Right lobe of liver (tissue), 6 donors: ENCODE measurements around the gene CIB2. TPM values are rescaled to one million over a fixed set of nuclear protein-coding genes. Genes with fewer than 3 reads are reported as not detected.

Experiments used
- ATAC-seq, 4 donors: fragments of 200-7000 bp; cut with Tn5 transposase; one replicate each; pipeline ENCODE4 v1.9.1; 2020; ENCODE audit warnings: mild to moderate bottlenecking in 4 of 4, moderate library complexity in 4 of 4
- DNase-seq, 3 donors: peaks; one replicate each; pipeline ENCODE4 v3.0.0-alpha.2; 2020
- H3K27ac ChIP-seq, 3 donors: fragments of 200-600 bp; one replicate each; pipeline ENCODE4 v1.8.0; 2022
- H3K27me3 ChIP-seq, 2 donors: fragments of 200-600 bp; one replicate each; pipeline ENCODE4 v1.8.0; 2022
- H3K36me3 ChIP-seq, 4 donors: fragments of 200-600 bp; sonication (generic) in 1 of 4; one replicate each; pipeline versions ENCODE4 v1.5.1 to v1.8.0; 2017 to 2022; ENCODE audit warnings: control low read depth in 1 of 4
- H3K4me1 ChIP-seq, 4 donors: fragments of 200-600 bp; sonication (generic) in 1 of 4; one replicate each; pipeline versions ENCODE4 v1.5.1 to v1.8.0; 2017 to 2022; ENCODE audit warnings: control low read depth in 1 of 4
- H3K4me3 ChIP-seq, 3 donors: fragments of 200-600 bp; one replicate each; pipeline ENCODE4 v1.8.0; 2022
- H3K9me3 ChIP-seq, 4 donors: fragments of 200-600 bp; sonication (generic) in 1 of 4; one replicate each; pipeline versions ENCODE4 v1.5.1 to v1.8.0; 2017 to 2022; ENCODE audit warnings: control low read depth in 1 of 4
- POLR2A ChIP-seq: fragments of 450-650 bp; IDR thresholded peaks from one replicate; pipeline ENCODE4 v1.6.1; 2017; ENCODE audit warnings: antibody characterized with exemption, mild to moderate bottlenecking
- WGBS: methylation state at CpG from one replicate; pipeline ENCODE4 v1.1.6; 2018; ENCODE audit warnings: low coverage, low lambda C conversion rate; ENCODE audit not compliant: insufficient coverage; ENCODE audit errors: missing lambda C conversion rate; 5-methylcytosine and 5-hydroxymethylcytosine counted together
- intact Hi-C, 2 donors: fragments of 100-400 bp; cut with DNase I; formaldehyde crosslinking; loops; one replicate each; pipeline versions ENCODE4 v1.11.2 to v1.14.1; 2022
- total RNA-seq, 6 experiments: library from RNA; depleted of rRNA in 2 of 6; stranded (reverse); fragments of >200 nt in 2 of 6; fragmentation: NEBNext Ultra II Directional in 3 of 6; extraction: Animal tissue kit (Norgen Biotek cat#: 25700) in 3 of 6; gene quantifications; one replicate each; pipeline versions ENCODE4 v1.1.0 to v1.2.4, GENCODE V29; 2016 to 2023
- TF ChIP-seq, protein P1 (sequence below), 4 donors: fragments of 200-600 bp in 3 of 4; fragments of 450-650 bp in 1 of 4; IDR thresholded peaks; one replicate each; pipeline versions ENCODE4 v1.5.1 to v1.8.0; 2016 to 2022; ENCODE audit warnings: antibody characterized with exemption in 4 of 4, mild to moderate bottlenecking in 2 of 4
- donor health status: DM: no; HTN: yes; CAD: no.
- donor health status: DM: no; HTN: no; CAD: no.
- donor health status: DM: no; HTN: no; CAD: no.
- donor health status: DM: no; HTN: yes; CAD: no.
- donor health status: DM: no; HTN: yes; CAD: no.

The CIB2 gene
- total RNA-seq, 6 experiments from 2014 or later = 0.22 to 1.3 (median 0.74) TPM; not detected in 1

DNA sequence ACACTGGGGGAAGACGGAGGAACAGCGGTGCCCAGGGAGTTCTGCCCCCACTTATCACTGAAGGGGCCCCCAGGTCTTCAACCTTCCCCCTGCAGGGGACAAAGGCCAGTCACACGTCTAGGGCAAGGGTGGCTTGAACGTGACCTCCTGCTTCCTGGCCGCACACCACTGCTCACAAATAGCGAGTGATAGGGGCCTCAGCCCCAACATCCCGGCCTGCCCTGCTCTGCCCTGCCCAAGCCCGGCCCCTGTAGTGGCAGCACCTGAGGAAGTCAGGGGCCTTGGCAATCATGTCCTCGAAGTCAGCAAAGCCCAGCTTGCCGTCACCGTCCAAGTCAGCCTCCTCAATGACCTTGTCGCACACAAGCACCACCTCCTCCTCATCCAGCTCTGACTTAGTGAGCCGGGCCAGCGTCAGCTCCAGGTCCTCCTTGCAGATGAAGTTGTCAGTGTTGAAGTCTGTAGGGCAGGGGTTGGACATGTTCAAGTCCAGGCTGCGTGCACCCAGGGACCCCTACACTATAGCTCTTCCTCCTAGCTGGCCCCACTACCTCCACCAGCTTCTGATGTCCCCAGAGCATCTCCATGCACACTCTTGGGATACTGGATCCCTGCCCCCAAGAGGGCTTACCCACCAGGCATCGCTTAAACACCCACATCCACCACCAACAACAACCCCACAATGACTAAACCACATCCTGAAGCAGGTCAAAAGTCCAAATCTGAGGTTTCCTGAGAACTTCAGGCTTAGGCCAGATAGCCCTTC is 25.6 kb downstream of the CIB2 start:
- Histone ChIP-seq H3K27me3 (no peaks in the 10 kb centered on the region), H3K36me3 (no peaks in the 10 kb centered on the region), H3K4me1 (no peaks in the 10 kb centered on the region), H3K9me3 (no peaks in the 10 kb centered on the region), H3K4me3 (no peak overlapping the region), H3K27ac (no peak overlapping the region)
- ATAC-seq (no peak), DNase-seq (peak in 2 of 3 donors; percentile 8 to 31)
- no peak for TF ChIP-seq POLR2A
- TF ChIP-seq, protein P1, sequence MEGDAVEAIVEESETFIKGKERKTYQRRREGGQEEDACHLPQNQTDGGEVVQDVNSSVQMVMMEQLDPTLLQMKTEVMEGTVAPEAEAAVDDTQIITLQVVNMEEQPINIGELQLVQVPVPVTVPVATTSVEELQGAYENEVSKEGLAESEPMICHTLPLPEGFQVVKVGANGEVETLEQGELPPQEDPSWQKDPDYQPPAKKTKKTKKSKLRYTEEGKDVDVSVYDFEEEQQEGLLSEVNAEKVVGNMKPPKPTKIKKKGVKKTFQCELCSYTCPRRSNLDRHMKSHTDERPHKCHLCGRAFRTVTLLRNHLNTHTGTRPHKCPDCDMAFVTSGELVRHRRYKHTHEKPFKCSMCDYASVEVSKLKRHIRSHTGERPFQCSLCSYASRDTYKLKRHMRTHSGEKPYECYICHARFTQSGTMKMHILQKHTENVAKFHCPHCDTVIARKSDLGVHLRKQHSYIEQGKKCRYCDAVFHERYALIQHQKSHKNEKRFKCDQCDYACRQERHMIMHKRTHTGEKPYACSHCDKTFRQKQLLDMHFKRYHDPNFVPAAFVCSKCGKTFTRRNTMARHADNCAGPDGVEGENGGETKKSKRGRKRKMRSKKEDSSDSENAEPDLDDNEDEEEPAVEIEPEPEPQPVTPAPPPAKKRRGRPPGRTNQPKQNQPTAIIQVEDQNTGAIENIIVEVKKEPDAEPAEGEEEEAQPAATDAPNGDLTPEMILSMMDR (IDR thresholded peaks at IDR 0.05) = no peak
- 60% methylated on average over 6 of the region's 16 CpGs for WGBS
- intact Hi-C loops = loop anchor here (5.0 to 10.0 kb wide), 2 partner anchors 111 to 143 kb away; no protein-coding TSS in a partner anchor

DNA sequence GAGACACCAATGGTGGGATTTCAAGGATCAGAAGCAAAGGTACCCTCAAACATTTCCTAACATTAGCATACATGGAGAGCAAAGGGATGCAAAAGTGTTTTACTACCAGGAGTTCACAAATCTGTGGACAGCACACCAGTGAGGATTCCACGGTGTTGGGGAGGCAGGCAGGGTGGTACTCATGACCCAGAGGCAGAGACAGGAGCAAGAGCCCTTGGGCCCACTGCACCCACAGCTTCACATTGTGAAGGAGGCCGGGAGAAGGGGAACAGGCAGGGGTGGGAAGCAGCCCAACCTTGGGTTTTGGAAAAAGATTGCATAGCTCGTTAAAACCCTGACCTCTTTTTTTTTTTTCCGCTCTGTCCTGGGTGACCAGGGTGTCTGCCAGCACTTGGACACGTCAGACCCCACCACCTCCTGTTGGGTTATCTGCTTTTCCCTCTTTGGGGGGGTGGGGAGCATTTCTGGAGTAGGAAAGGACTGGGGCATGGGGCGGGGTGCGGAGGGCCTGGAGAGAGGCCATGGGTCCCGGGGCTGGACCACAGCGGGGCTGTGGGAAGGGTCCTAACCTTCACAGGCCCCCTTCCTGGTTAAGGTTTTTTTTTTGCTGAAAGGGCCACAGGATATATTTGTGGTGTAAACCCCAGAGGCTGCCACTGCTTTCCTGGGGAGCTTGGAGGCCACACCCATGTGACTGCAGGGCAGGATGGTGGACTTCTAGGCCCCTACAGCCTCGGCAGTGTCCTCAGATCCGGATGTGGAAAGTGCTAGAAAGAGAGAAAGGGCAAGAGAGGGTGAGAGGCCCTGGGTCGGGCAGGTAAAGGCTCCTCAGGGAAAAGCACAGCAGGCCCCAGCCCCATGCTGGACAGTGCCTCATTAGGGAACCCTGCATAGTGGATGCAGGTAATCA is 26.4 kb downstream of the CIB2 start:
- ATAC-seq (no peak), DNase-seq (peak in 2 of 3 donors; percentile 14 to 31)
- intact Hi-C loops = loop anchor here (5.0 to 10.0 kb wide), 2 partner anchors 110 to 143 kb away; no protein-coding TSS in a partner anchor
- H3K27ac ChIP-seq = no peak overlapping the region
- WGBS = 76% methylated on average over 9 of the region's 12 CpGs
- no peaks in the 10 kb centered on the region for H3K27me3 ChIP-seq
- H3K9me3 ChIP-seq = no peaks in the 10 kb centered on the region
- H3K36me3 ChIP-seq = no peaks in the 10 kb centered on the region
- H3K4me1 ChIP-seq = no peaks in the 10 kb centered on the region
- no peak overlapping the region for H3K4me3 ChIP-seq
- TF ChIP-seq POLR2A = no peak
- TF ChIP-seq, protein P1 (IDR thresholded peaks at IDR 0.05) = no peak

DNA sequence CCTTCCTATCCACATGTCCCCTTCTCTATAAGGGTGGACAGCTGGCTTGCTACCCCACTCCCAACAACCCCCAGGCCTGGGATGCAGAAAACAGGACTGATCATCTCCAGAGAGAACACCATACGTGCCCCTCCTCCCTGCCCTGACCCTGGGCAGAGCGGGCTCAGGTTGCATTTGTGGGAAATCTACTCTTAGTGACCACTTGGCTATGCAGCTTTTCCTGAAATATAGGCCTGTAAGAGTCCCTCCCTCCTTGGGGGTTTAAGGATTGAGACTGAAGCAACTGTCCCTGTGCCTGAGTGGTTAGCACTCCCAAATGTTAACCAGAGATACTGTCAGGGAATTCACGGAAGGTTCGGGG is 27.1 kb downstream of the CIB2 start:
- H3K4me1 ChIP-seq = no peaks in the 10 kb centered on the region
- no peaks in the 10 kb centered on the region for H3K36me3 ChIP-seq
- no peak overlapping the region for H3K4me3 ChIP-seq
- ATAC-seq (no peak), DNase-seq (peak in 1 of 3 donors; percentile 37)
- intact Hi-C loops = loop anchor here in 1 of 2 donors (10.0 kb wide), 1 partner anchor 109 kb away; no protein-coding TSS in a partner anchor
- 84% methylated on average over 4 of the region's 4 CpGs for WGBS
- no peak for TF ChIP-seq POLR2A
- TF ChIP-seq, protein P1 (IDR thresholded peaks at IDR 0.05) = no peak
- no peaks in the 10 kb centered on the region for H3K27me3 ChIP-seq
- H3K9me3 ChIP-seq = no peaks in the 10 kb centered on the region
- no peak overlapping the region for H3K27ac ChIP-seq

DNA sequence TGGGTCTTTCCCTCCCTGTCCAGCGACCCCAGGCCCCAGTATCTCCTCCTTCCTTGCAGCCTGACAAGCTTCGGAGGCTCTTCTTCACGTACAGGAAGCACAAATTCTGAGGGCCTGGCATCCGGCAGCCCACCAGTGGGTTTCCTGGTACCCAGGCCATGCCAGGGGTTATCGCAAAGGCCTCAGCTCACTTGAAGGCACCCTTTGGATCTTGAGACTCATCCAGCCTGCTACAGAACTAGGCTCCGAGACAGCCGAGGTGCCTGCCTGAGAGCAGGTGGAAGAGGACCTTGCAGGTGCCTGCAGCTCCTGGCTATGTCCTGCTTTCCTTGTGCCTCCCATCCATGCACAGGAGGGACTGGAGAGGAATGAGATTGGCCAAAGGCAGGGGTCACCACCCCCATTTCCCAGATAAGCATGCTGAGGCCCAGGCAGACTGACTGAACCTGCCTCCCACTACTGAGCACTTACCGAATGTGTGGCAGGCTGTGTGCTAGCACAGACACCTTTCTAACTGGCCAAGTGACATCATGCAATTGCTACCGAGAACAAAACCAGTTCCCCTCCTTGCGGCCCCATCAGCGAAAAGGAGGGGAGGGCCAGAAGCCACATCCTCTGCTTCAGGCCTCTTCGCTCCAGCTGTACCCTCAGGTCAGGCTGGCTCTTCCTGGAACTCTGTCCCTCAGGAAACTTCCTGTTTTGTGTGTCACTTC is 27.7 kb downstream of the CIB2 start:
- H3K4me1 ChIP-seq = no peaks in the 10 kb centered on the region
- intact Hi-C loops = loop anchor here in 1 of 2 donors (10.0 kb wide), 1 partner anchor 109 kb away; no protein-coding TSS in a partner anchor
- 57% methylated on average over 7 of the region's 12 CpGs for WGBS
- H3K9me3 ChIP-seq = no peaks in the 10 kb centered on the region
- ATAC-seq (peak; percentile 11 to 37 (median 28)), DNase-seq (peak in 2 of 3 donors; percentile 25 to 30)
- no peak overlapping the region for H3K4me3 ChIP-seq
- TF ChIP-seq, protein P1 (IDR thresholded peaks at IDR 0.05) = no peak
- TF ChIP-seq POLR2A = no peak
- no peaks in the 10 kb centered on the region for H3K27me3 ChIP-seq
- H3K27ac ChIP-seq = no peak overlapping the region
- no peaks in the 10 kb centered on the region for H3K36me3 ChIP-seq
